Measurements from ENCODE around the gene JUNB. TPM values are rescaled to one million over a fixed set of nuclear protein-coding genes. Genes with fewer than 3 reads are reported as not detected.

The JUNB gene
- total and polyA plus RNA-seq, 10 of the 15 experiments (the other 5 are each of a cell fraction or from before 2014, with no cell fraction given) = 0.55 to 144 (median 68.3) TPM

DNA sequence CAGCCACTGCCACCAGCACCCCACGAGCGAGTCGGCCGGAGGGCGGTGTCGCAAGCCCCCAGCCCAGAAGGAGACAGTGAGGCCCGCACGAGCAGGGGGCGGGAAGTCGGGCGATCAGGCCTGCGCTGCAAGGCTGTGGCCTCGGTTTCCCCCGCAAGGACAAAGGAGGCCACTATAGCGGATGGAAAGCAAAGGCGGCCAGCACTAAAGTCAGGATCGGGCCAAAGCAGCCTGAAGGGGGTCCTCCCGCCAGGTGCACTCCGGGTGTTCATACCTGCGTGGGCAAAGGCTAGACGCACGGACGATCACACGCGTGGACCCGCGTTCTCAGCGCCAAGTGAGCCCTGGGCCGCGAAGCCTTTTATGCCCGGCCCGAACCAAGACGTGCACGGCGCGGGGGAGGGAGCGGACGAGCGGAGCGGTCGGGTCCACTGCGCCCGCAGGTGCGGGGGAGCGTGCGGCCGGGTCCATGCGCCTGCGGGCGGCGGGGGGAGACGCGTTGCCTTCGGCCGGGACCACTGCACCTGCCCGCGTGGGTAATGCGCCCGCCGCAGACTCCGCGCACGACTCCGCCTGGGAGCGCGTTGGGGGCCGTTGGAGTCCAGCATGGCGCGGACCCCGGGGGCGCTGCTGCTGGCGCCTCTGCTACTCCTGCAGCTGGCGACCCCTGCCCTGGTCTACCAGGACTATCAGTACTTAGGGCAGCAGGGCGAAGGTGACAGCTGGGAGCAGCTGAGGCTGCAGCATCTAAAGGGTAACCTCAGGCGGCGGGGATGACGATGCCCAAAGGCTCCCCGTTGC lies 10.4 kb downstream of the JUNB start, which contains the start of the genes PRDX2 and THSD8 (continued):
- TF ChIP-seq, protein P1, sequence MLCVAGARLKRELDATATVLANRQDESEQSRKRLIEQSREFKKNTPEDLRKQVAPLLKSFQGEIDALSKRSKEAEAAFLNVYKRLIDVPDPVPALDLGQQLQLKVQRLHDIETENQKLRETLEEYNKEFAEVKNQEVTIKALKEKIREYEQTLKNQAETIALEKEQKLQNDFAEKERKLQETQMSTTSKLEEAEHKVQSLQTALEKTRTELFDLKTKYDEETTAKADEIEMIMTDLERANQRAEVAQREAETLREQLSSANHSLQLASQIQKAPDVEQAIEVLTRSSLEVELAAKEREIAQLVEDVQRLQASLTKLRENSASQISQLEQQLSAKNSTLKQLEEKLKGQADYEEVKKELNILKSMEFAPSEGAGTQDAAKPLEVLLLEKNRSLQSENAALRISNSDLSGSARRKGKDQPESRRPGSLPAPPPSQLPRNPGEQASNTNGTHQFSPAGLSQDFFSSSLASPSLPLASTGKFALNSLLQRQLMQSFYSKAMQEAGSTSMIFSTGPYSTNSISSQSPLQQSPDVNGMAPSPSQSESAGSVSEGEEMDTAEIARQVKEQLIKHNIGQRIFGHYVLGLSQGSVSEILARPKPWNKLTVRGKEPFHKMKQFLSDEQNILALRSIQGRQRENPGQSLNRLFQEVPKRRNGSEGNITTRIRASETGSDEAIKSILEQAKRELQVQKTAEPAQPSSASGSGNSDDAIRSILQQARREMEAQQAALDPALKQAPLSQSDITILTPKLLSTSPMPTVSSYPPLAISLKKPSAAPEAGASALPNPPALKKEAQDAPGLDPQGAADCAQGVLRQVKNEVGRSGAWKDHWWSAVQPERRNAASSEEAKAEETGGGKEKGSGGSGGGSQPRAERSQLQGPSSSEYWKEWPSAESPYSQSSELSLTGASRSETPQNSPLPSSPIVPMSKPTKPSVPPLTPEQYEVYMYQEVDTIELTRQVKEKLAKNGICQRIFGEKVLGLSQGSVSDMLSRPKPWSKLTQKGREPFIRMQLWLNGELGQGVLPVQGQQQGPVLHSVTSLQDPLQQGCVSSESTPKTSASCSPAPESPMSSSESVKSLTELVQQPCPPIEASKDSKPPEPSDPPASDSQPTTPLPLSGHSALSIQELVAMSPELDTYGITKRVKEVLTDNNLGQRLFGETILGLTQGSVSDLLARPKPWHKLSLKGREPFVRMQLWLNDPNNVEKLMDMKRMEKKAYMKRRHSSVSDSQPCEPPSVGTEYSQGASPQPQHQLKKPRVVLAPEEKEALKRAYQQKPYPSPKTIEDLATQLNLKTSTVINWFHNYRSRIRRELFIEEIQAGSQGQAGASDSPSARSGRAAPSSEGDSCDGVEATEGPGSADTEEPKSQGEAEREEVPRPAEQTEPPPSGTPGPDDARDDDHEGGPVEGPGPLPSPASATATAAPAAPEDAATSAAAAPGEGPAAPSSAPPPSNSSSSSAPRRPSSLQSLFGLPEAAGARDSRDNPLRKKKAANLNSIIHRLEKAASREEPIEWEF (IDR thresholded peaks at IDR 0.05; ENCODE audit: insufficient replicate concordance, low read depth, low read length) = no peak
- TF ChIP-seq SMAD1 (IDR thresholded peaks at IDR 0.05; ENCODE audit: low read depth, partially characterized antibody) (no peak), MYC (IDR thresholded peaks at IDR 0.05; ENCODE audit: insufficient read depth, insufficient read length, insufficient replicate concordance, low read length, severe bottlenecking) (no peak), BRCA1 (IDR thresholded peaks at IDR 0.05; ENCODE audit: low read depth, low read length) (0 out of 2 replicates have a peak, but pooled peaks have one; percentile 34), BHLHE40 (IDR thresholded peaks at IDR 0.05; ENCODE audit: borderline replicate concordance in 1 of 2, low read depth in 2 of 2, low read length in 1 of 2) (peak; percentile 98 to 99), SREBF2 (IDR thresholded peaks at IDR 0.05; ENCODE audit: low read length) (no peak), WRNIP1 (IDR thresholded peaks at IDR 0.05; ENCODE audit: borderline replicate concordance, low read depth, low read length) (no peak), RCOR1 (conservative IDR thresholded peaks at IDR 0.05; ENCODE audit: low read depth, low read length) (no peak), MTA2 (IDR thresholded peaks at IDR 0.05; ENCODE audit: low read depth) (no peak)
- TF ChIP-seq, protein P2, sequence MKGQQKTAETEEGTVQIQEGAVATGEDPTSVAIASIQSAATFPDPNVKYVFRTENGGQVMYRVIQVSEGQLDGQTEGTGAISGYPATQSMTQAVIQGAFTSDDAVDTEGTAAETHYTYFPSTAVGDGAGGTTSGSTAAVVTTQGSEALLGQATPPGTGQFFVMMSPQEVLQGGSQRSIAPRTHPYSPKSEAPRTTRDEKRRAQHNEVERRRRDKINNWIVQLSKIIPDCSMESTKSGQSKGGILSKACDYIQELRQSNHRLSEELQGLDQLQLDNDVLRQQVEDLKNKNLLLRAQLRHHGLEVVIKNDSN (IDR thresholded peaks at IDR 0.05; ENCODE audit: borderline replicate concordance, extremely low read length, insufficient read depth, low read depth, low read length) = no peak
- TF ChIP-seq, protein P3, sequence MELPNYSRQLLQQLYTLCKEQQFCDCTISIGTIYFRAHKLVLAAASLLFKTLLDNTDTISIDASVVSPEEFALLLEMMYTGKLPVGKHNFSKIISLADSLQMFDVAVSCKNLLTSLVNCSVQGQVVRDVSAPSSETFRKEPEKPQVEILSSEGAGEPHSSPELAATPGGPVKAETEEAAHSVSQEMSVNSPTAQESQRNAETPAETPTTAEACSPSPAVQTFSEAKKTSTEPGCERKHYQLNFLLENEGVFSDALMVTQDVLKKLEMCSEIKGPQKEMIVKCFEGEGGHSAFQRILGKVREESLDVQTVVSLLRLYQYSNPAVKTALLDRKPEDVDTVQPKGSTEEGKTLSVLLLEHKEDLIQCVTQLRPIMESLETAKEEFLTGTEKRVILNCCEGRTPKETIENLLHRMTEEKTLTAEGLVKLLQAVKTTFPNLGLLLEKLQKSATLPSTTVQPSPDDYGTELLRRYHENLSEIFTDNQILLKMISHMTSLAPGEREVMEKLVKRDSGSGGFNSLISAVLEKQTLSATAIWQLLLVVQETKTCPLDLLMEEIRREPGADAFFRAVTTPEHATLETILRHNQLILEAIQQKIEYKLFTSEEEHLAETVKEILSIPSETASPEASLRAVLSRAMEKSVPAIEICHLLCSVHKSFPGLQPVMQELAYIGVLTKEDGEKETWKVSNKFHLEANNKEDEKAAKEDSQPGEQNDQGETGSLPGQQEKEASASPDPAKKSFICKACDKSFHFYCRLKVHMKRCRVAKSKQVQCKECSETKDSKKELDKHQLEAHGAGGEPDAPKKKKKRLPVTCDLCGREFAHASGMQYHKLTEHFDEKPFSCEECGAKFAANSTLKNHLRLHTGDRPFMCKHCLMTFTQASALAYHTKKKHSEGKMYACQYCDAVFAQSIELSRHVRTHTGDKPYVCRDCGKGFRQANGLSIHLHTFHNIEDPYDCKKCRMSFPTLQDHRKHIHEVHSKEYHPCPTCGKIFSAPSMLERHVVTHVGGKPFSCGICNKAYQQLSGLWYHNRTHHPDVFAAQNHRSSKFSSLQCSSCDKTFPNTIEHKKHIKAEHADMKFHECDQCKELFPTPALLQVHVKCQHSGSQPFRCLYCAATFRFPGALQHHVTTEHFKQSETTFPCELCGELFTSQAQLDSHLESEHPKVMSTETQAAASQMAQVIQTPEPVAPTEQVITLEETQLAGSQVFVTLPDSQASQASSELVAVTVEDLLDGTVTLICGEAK (IDR thresholded peaks at IDR 0.05; ENCODE audit: borderline replicate concordance) = no peak
- TF ChIP-seq, protein P4, sequence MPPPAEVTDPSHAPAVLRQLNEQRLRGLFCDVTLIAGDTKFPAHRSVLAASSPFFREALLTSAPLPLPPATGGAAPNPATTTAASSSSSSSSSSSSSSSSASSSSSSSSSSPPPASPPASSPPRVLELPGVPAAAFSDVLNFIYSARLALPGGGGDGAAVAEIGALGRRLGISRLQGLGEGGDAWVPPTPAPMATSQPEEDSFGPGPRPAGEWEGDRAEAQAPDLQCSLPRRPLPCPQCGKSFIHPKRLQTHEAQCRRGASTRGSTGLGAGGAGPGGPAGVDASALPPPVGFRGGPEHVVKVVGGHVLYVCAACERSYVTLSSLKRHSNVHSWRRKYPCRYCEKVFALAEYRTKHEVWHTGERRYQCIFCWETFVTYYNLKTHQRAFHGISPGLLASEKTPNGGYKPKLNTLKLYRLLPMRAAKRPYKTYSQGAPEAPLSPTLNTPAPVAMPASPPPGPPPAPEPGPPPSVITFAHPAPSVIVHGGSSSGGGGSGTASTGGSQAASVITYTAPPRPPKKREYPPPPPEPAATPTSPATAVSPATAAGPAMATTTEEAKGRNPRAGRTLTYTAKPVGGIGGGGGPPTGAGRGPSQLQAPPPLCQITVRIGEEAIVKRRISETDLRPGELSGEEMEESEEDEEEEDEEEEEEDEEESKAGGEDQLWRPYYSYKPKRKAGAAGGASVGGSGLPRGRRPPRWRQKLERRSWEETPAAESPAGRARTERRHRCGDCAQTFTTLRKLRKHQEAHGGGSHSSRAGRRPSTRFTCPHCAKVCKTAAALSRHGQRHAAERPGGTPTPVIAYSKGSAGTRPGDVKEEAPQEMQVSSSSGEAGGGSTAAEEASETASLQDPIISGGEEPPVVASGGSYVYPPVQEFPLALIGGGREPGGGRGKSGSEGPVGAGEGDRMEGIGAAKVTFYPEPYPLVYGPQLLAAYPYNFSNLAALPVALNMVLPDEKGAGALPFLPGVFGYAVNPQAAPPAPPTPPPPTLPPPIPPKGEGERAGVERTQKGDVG (CRISPR knock-in tag; IDR thresholded peaks at IDR 0.05) = no peak
- TF ChIP-seq, protein P5, sequence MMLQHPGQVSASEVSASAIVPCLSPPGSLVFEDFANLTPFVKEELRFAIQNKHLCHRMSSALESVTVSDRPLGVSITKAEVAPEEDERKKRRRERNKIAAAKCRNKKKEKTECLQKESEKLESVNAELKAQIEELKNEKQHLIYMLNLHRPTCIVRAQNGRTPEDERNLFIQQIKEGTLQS (IDR thresholded peaks at IDR 0.05; ENCODE audit: borderline replicate concordance, extremely low read depth, low read depth, low read length) = no peak

Measured in GM12878 (cell line).